ENCODE data around the gene SRPK1. TPM values are rescaled to one million over a fixed set of nuclear protein-coding genes. Genes with fewer than 3 reads are reported as not detected.

The SRPK1 gene
- total RNA-seq, 2 donors from 2014 or later = 86.2 to 98.5 TPM

- H3K4me1 Mint-ChIP-seq = peaks cover 9% of the 10 kb centered on the region
- TF ChIP-seq CTCF (conservative IDR thresholded peaks at IDR 0.05) = no peak
- Histone ChIP-seq H3K9me3 (ENCODE audit: control insufficient read depth, low read length) (no peaks in the 10 kb centered on the region), H3K4me3 (ENCODE audit: low read length) (no peak overlapping the region), H3K36me3 (ENCODE audit: control insufficient read depth, insufficient read depth, low read length) (no peaks in the 10 kb centered on the region), H3K27me3 (ENCODE audit: control insufficient read depth, insufficient read depth, low read length, poor library complexity, severe bottlenecking) (no peaks in the 10 kb centered on the region), H3K27ac (ENCODE audit: low read depth, low read length) (no peak overlapping the region), H3K9ac (ENCODE audit: extremely low read depth, low read length, poor library complexity, severe bottlenecking) (no peak overlapping the region), H3K4me1 (ENCODE audit: control insufficient read depth, insufficient read depth, low read length) (no peaks in the 10 kb centered on the region)
- DNase-seq = no peak
- 88% methylated on average over 3 of the region's 3 CpGs; no CpG with 5 or more reads in 1 of the 2 experiments for WGBS, 2 experiments (ENCODE audit: insufficient coverage in 1 of 2, insufficient read length in 1 of 2)
- H3K27ac Mint-ChIP-seq = no peak overlapping the region
- no peak overlapping the region for H3K4me3 Mint-ChIP-seq
- H3K9me3 Mint-ChIP-seq = no peaks in the 10 kb centered on the region
- H3K27me3 Mint-ChIP-seq (ENCODE audit: insufficient read depth) = peaks cover 9% of the 10 kb centered on the region
- H3K36me3 Mint-ChIP-seq (ENCODE audit: low read depth) = no peaks in the 10 kb centered on the region
Observed at GRCh38 chr6:35925961-35926360, 5.1 kb upstream of the SRPK1 start.

- Mint-ChIP-seq H3K9me3 (no peaks in the 10 kb centered on the region), H3K27me3 (ENCODE audit: insufficient read depth) (no peaks in the 10 kb centered on the region), H3K4me1 (peaks cover 4% of the 10 kb centered on the region), H3K27ac (no peak overlapping the region), H3K4me3 (no peak overlapping the region), H3K36me3 (ENCODE audit: low read depth) (no peaks in the 10 kb centered on the region)
- H3K27ac ChIP-seq (ENCODE audit: low read depth, low read length) = no peak overlapping the region
- 91 to 100% methylated on average over 1 of the region's 1 CpG for WGBS, 2 experiments (ENCODE audit: insufficient coverage in 1 of 2, insufficient read length in 1 of 2)
- H3K4me3 ChIP-seq (ENCODE audit: low read length) = no peak overlapping the region
- no peak for DNase-seq
- H3K9ac ChIP-seq (ENCODE audit: extremely low read depth, low read length, poor library complexity, severe bottlenecking) = no peak overlapping the region
- no peaks in the 10 kb centered on the region for H3K36me3 ChIP-seq (ENCODE audit: control insufficient read depth, insufficient read depth, low read length)
- H3K9me3 ChIP-seq (ENCODE audit: control insufficient read depth, low read length) = no peaks in the 10 kb centered on the region
- H3K4me1 ChIP-seq (ENCODE audit: control insufficient read depth, insufficient read depth, low read length) = no peaks in the 10 kb centered on the region
- no peaks in the 10 kb centered on the region for H3K27me3 ChIP-seq (ENCODE audit: control insufficient read depth, insufficient read depth, low read length, poor library complexity, severe bottlenecking)
- no peak for TF ChIP-seq CTCF (conservative IDR thresholded peaks at IDR 0.05)
Observed at GRCh38 chr6:35924146-35924545, 3.2 kb upstream of the SRPK1 start.

DNA sequence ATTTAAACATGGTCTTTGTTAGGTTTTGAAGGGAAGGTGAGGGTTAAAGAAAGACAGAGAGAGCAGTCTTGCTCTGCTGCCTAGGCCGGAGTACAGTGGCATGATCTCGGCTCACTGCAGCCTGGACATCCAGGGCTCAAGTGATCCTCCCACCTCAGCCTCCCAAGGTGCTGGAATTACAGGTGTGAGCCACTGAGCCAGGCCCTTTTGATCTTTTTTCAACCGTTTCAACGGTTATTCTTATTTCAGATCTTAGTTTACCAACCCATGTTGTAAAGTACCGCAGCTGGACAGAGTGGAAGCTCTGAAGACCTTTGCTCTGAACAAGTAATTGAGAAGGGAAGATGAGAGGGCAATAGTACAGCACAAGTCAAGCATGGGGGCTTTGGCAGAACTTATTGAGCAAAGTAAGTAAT lies 1.2 kb upstream of the SRPK1 start:
- Mint-ChIP-seq H3K36me3 (ENCODE audit: low read depth) (peaks cover 2% of the 10 kb centered on the region), H3K27ac (no peak overlapping the region), H3K9me3 (no peaks in the 10 kb centered on the region), H3K4me1 (peaks cover 18% of the 10 kb centered on the region), H3K27me3 (ENCODE audit: insufficient read depth) (no peaks in the 10 kb centered on the region), H3K4me3 (peak overlapping the region; percentile 100)
- Histone ChIP-seq H3K4me3 (ENCODE audit: low read length) (no peak overlapping the region), H3K9ac (ENCODE audit: extremely low read depth, low read length, poor library complexity, severe bottlenecking) (no peak overlapping the region), H3K4me1 (ENCODE audit: control insufficient read depth, insufficient read depth, low read length) (no peaks in the 10 kb centered on the region), H3K27ac (ENCODE audit: low read depth, low read length) (no peak overlapping the region), H3K27me3 (ENCODE audit: control insufficient read depth, insufficient read depth, low read length, poor library complexity, severe bottlenecking) (no peaks in the 10 kb centered on the region), H3K9me3 (ENCODE audit: control insufficient read depth, low read length) (no peaks in the 10 kb centered on the region), H3K36me3 (ENCODE audit: control insufficient read depth, insufficient read depth, low read length) (peaks cover 9% of the 10 kb centered on the region)
- TF ChIP-seq CTCF (conservative IDR thresholded peaks at IDR 0.05) = no peak
- 83 to 96% methylated on average over 4 to 5 of the region's 5 CpGs for WGBS, 2 experiments (ENCODE audit: insufficient coverage in 1 of 2, insufficient read length in 1 of 2)
- DNase-seq = no peak
